Measurements from ENCODE around the gene AREG. TPM values are rescaled to one million over a fixed set of nuclear protein-coding genes. Genes with fewer than 3 reads are reported as not detected.

Gene AREG
- polyA plus RNA-seq, 1 donor (not counting 4 experiments of a cell fraction or from before 2014, with no cell fraction given): 1,566 TPM

- no peaks in the 10 kb centered on the region for H3K36me3 ChIP-seq (ENCODE audit: control insufficient read depth in 2 of 2, extremely low read depth in 1 of 2, insufficient read depth in 2 of 2, low read length in 2 of 2)
- peak overlapping the region; percentile 81 for H3K4me2 ChIP-seq (ENCODE audit: control insufficient read depth, extremely low read depth, insufficient read depth, low read depth, low read length)
- peak; percentile 98 for FAIRE-seq
- dilution Hi-C loops (cut with MboI; ENCODE audit: extremely low pct_ligation_motif_present, low sequenced_read_pairs): no loop called here
- H3K27me3 ChIP-seq (ENCODE audit: control insufficient read depth, extremely low read depth, insufficient read depth, low read length): no peaks in the 10 kb centered on the region
- peak overlapping the region in 2 of 3 experiments; percentile 17 to 62 for H3K4me3 ChIP-seq (ENCODE audit: control insufficient read depth in 2 of 3, extremely low read depth in 1 of 3, insufficient read depth in 2 of 3, low read depth in 1 of 3, low read length in 3 of 3)
- TF ChIP-seq EZH2 (IDR thresholded peaks at IDR 0.05; ENCODE audit: low read length) (no peak), CTCF (optimal IDR thresholded peaks at IDR 0.05 in 1 of 3, IDR thresholded peaks at IDR 0.05 in 1 of 3, conservative IDR thresholded peaks at IDR 0.05 in 1 of 3; ENCODE audit: extremely low read depth in 1 of 3, insufficient read depth in 2 of 3, low read length in 3 of 3) (no peak)
- peak; percentile 86 for DNase-seq (ENCODE audit: low read depth, low spot score)
- H3K9me1 ChIP-seq (ENCODE audit: control insufficient read depth, extremely low read depth, insufficient read depth, low read length): no peaks in the 10 kb centered on the region
- peak overlapping the region; percentile 99 for H3K27ac ChIP-seq (ENCODE audit: control insufficient read depth, insufficient read depth, low read length)
- H4K20me1 ChIP-seq (ENCODE audit: control insufficient read depth, extremely low read depth, insufficient read depth, low read length): no peaks in the 10 kb centered on the region
- peaks cover 76% of the 10 kb centered on the region for H3K4me1 ChIP-seq (ENCODE audit: control insufficient read depth, extremely low read depth, insufficient read depth, low read length)
- H3K9ac ChIP-seq (ENCODE audit: control insufficient read depth, extremely low read depth, insufficient read depth, low read length): peak overlapping the region; percentile 84
- H3K79me2 ChIP-seq (ENCODE audit: control insufficient read depth, insufficient read depth, low read length): peaks cover 8% of the 10 kb centered on the region
- no peak overlapping the region for H2AFZ ChIP-seq (ENCODE audit: control insufficient read depth, low read length)
- no peaks in the 10 kb centered on the region for H3K9me3 ChIP-seq (ENCODE audit: control insufficient read depth, low read depth, low read length)
These were observed 34.7 kb upstream of the AREG start for GRCh38 chr4:74410272-74410671.

- H3K9me3 ChIP-seq (ENCODE audit: control insufficient read depth, low read depth, low read length): no peaks in the 10 kb centered on the region
- TF ChIP-seq CTCF (optimal IDR thresholded peaks at IDR 0.05 in 1 of 3, IDR thresholded peaks at IDR 0.05 in 1 of 3, conservative IDR thresholded peaks at IDR 0.05 in 1 of 3; ENCODE audit: extremely low read depth in 1 of 3, insufficient read depth in 2 of 3, low read length in 3 of 3) (no peak), EZH2 (IDR thresholded peaks at IDR 0.05; ENCODE audit: low read length) (no peak)
- peak overlapping the region in 2 of 3 experiments; percentile 2 to 26 for H3K4me3 ChIP-seq (ENCODE audit: control insufficient read depth in 2 of 3, extremely low read depth in 1 of 3, insufficient read depth in 2 of 3, low read depth in 1 of 3, low read length in 3 of 3)
- H3K4me1 ChIP-seq (ENCODE audit: control insufficient read depth, extremely low read depth, insufficient read depth, low read length): peaks cover 90% of the 10 kb centered on the region
- no peaks in the 10 kb centered on the region for H4K20me1 ChIP-seq (ENCODE audit: control insufficient read depth, extremely low read depth, insufficient read depth, low read length)
- no peaks in the 10 kb centered on the region for H3K36me3 ChIP-seq (ENCODE audit: control insufficient read depth in 2 of 2, extremely low read depth in 1 of 2, insufficient read depth in 2 of 2, low read length in 2 of 2)
- DNase-seq (ENCODE audit: low read depth, low spot score) (no peak), FAIRE-seq (no peak)
- no peak overlapping the region for H2AFZ ChIP-seq (ENCODE audit: control insufficient read depth, low read length)
- H3K4me2 ChIP-seq (ENCODE audit: control insufficient read depth, extremely low read depth, insufficient read depth, low read depth, low read length): peak overlapping the region; percentile 49
- peak overlapping the region; percentile 81 for H3K9ac ChIP-seq (ENCODE audit: control insufficient read depth, extremely low read depth, insufficient read depth, low read length)
- H3K27me3 ChIP-seq (ENCODE audit: control insufficient read depth, extremely low read depth, insufficient read depth, low read length): no peaks in the 10 kb centered on the region
- peak overlapping the region; percentile 99 for H3K27ac ChIP-seq (ENCODE audit: control insufficient read depth, insufficient read depth, low read length)
- H3K79me2 ChIP-seq (ENCODE audit: control insufficient read depth, insufficient read depth, low read length): peaks cover 10% of the 10 kb centered on the region
- dilution Hi-C loops (cut with MboI; ENCODE audit: extremely low pct_ligation_motif_present, low sequenced_read_pairs): no loop called here
- no peaks in the 10 kb centered on the region for H3K9me1 ChIP-seq (ENCODE audit: control insufficient read depth, extremely low read depth, insufficient read depth, low read length)
These were observed 32.7 kb upstream of the AREG start for GRCh38 chr4:74412225-74412624.
